OCI-LY7 (cell line): Measurements from ENCODE around the gene FBXL20.

ENCODE experiments used
- EZH2phosphoT487 ChIP-seq: fragments of 200-600 bp; sonication (generic); IDR thresholded peaks from 2 replicates; pipeline ENCODE4 v1.6.1; 2018; ENCODE audit warnings: low read depth, borderline replicate concordance, mild to moderate bottlenecking, mixed run types, antibody characterized with exemption, low read length, moderate library complexity, mixed read lengths
- TF ChIP-seq, protein P1 (sequence below): fragments of 200-600 bp; sonication (generic); conservative IDR thresholded peaks from 2 replicates; pipeline ENCODE4 v1.5.1; 2014; ENCODE audit warnings: mild to moderate bottlenecking, antibody characterized with exemption, low read length, moderate library complexity, mixed read lengths

GRCh38 chr17:39219647-39220154 lies 181.7 kb downstream of the FBXL20 start:
- TF ChIP-seq, protein P1, sequence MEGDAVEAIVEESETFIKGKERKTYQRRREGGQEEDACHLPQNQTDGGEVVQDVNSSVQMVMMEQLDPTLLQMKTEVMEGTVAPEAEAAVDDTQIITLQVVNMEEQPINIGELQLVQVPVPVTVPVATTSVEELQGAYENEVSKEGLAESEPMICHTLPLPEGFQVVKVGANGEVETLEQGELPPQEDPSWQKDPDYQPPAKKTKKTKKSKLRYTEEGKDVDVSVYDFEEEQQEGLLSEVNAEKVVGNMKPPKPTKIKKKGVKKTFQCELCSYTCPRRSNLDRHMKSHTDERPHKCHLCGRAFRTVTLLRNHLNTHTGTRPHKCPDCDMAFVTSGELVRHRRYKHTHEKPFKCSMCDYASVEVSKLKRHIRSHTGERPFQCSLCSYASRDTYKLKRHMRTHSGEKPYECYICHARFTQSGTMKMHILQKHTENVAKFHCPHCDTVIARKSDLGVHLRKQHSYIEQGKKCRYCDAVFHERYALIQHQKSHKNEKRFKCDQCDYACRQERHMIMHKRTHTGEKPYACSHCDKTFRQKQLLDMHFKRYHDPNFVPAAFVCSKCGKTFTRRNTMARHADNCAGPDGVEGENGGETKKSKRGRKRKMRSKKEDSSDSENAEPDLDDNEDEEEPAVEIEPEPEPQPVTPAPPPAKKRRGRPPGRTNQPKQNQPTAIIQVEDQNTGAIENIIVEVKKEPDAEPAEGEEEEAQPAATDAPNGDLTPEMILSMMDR, result no peak
- TF ChIP-seq EZH2phosphoT487, result no peak
